Measurements from ENCODE around the gene PZP. TPM values are rescaled to one million over a fixed set of nuclear protein-coding genes. Genes with fewer than 3 reads are reported as not detected.

PZP gene
- total and polyA plus RNA-seq, 9 of the 15 experiments (the other 6 are each of a cell fraction or from before 2014, with no cell fraction given): 0.01 TPM; not detected in 8

DNA sequence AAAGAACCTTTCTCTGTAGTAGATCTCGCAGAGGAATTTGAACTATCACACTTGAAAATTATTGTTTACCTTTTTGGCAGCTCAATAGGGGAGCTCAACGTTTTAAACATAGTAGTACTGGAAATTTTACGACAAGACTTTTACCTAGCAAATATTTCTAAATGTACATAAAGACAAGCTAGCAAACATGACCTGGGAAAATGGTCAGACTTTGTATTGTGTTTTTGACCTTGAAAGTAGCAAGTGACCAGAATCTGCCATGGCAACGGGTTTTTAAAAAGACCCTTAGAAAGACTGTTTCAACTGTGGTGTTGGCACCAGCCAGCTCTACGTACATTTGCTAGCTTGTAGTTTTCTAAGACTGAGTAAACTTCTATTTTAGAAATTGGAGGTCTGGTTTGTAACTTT is 72.3 kb downstream of the PZP start (continued):
- TF ChIP-seq, protein P1, sequence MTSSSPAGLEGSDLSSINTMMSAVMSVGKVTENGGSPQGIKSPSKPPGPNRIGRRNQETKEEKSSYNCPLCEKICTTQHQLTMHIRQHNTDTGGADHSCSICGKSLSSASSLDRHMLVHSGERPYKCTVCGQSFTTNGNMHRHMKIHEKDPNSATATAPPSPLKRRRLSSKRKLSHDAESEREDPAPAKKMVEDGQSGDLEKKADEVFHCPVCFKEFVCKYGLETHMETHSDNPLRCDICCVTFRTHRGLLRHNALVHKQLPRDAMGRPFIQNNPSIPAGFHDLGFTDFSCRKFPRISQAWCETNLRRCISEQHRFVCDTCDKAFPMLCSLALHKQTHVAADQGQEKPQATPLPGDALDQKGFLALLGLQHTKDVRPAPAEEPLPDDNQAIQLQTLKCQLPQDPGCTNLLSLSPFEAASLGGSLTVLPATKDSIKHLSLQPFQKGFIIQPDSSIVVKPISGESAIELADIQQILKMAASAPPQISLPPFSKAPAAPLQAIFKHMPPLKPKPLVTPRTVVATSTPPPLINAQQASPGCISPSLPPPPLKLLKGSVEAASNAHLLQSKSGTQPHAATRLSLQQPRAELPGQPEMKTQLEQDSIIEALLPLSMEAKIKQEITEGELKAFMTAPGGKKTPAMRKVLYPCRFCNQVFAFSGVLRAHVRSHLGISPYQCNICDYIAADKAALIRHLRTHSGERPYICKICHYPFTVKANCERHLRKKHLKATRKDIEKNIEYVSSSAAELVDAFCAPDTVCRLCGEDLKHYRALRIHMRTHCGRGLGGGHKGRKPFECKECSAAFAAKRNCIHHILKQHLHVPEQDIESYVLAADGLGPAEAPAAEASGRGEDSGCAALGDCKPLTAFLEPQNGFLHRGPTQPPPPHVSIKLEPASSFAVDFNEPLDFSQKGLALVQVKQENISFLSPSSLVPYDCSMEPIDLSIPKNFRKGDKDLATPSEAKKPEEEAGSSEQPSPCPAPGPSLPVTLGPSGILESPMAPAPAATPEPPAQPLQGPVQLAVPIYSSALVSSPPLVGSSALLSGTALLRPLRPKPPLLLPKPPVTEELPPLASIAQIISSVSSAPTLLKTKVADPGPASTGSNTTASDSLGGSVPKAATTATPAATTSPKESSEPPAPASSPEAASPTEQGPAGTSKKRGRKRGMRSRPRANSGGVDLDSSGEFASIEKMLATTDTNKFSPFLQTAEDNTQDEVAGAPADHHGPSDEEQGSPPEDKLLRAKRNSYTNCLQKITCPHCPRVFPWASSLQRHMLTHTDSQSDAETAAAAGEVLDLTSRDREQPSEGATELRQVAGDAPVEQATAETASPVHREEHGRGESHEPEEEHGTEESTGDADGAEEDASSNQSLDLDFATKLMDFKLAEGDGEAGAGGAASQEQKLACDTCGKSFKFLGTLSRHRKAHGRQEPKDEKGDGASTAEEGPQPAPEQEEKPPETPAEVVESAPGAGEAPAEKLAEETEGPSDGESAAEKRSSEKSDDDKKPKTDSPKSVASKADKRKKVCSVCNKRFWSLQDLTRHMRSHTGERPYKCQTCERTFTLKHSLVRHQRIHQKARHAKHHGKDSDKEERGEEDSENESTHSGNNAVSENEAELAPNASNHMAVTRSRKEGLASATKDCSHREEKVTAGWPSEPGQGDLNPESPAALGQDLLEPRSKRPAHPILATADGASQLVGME (CRISPR knock-in tag; IDR thresholded peaks at IDR 0.05): no peak
- TF ChIP-seq FOXK2 (conservative IDR thresholded peaks at IDR 0.05 in 1 of 2, IDR thresholded peaks at IDR 0.05 in 1 of 2; ENCODE audit: low read depth in 2 of 2) (no peak), ATF1 (CRISPR knock-in tag; IDR thresholded peaks at IDR 0.05) (no peak), ATF1 (tag; IDR thresholded peaks at IDR 0.05) (no peak)

DNA sequence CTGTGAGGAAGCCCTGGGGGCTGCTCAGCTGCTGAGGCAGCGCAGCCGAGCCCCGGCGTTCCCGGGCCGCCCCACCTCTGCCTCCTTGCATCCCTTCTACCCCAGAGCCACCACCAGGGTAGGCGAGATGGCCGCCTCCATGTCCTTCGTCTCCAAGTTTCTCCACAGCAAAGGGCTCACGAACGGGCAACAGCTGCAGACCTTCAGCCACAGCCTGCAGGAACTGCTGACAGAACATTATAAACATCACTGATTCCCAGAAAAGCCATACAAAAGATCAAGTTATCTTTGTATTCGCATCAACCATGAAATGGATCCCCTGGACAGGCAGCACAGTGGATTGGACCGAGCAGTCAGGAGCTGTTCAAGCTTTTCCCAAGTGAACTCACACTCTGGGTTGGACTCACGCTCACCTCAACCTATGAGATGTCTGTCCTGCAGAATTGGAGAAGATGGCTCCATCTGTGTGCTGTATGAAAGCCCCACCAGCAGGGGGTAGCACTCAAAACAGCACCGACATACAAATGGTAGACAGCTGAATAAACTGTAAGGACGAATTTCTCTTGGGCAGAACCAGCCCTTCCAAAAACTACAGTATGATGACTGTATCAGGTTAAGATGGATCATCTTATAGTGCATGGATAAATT is 73.1 kb downstream of the PZP start:
- Histone ChIP-seq H4K20me1 (replicated peaks; ENCODE audit: control insufficient read depth, insufficient read depth, low read length) (no peaks in the 10 kb centered on the region), H2AFZ (ENCODE audit: low read depth, low read length) (no peak overlapping the region), H3K36me3 (ENCODE audit: control insufficient read depth, insufficient read depth, low read length) (no peaks in the 10 kb centered on the region), H3K9me3 (replicated peaks; ENCODE audit: control insufficient read depth, insufficient read depth, low read depth, low read length) (no peaks in the 10 kb centered on the region), H3K27me3 (ENCODE audit: control insufficient read depth in 2 of 2, insufficient read depth in 2 of 2, low read length in 2 of 2) (no peaks in the 10 kb centered on the region), H3K4me1 (replicated peaks in 1 of 2; ENCODE audit: control insufficient read depth in 2 of 2, insufficient read depth in 2 of 2, low read length in 2 of 2) (peaks cover 0 to 3% of the 10 kb centered on the region in 2 experiments; a peak in 1 of 5 replicates), H3K9me1 (ENCODE audit: control insufficient read depth, insufficient read depth, low read length) (no peaks in the 10 kb centered on the region), H3K9ac (ENCODE audit: insufficient read depth in 1 of 2, low read depth in 2 of 2, low read length in 2 of 2) (no peak overlapping the region), H3K4me2 (ENCODE audit: insufficient read depth, low read length) (no peak overlapping the region; the same call in 1 of the 2 replicates), H3K79me2 (ENCODE audit: control insufficient read depth, insufficient read depth, low read length) (no peaks in the 10 kb centered on the region), H3K4me3 (no peak overlapping the region), H3K27ac (ENCODE audit: extremely low read depth, low read depth, low read length) (no peak overlapping the region)
- in situ Hi-C loops (cut with MboI): no loop called here
- 3% methylated on average over 16 of the region's 16 CpGs for WGBS (ENCODE audit: insufficient coverage, low coverage, missing lambda C conversion rate)
- intact Hi-C loops (cut with micrococcal nuclease): no loop called here
- CTCF ChIA-PET (ENCODE audit: low intra/inter-chr PET ratio): no interaction called here
- POLR2A ChIA-PET: interaction anchor here (0.6 kb wide), 1 partner anchor 16 kb away, joined by 3 read pairs; no protein-coding TSS in a partner anchor
- FAIRE-seq: peak; percentile 63
- no TSS peak for BruUV-seq (replicated peaks)
- ATAC-seq: peak; percentile 78
- peak; percentile 9 to 38 (median 14) for DNase-seq (ENCODE audit: extremely low read depth in 1 of 4, low spot score in 3 of 4)
- TF ChIP-seq YY1 (IDR thresholded peaks at IDR 0.05; ENCODE audit: borderline replicate concordance in 1 of 3, control insufficient read depth in 1 of 3, extremely low read depth in 1 of 3, insufficient read depth in 3 of 3, insufficient read length in 1 of 3, insufficient replicate concordance in 2 of 3, low read depth in 1 of 3, low read length in 2 of 3) (peak in 1 of 3 experiments; percentile 10), ZNF316 (IDR thresholded peaks at IDR 0.05) (peak; percentile 14; the same call in 1 of the 2 replicates), ZNF347 (CRISPR knock-in tag; IDR thresholded peaks at IDR 0.05; ENCODE audit: low read depth) (no peak), ZNF561 (CRISPR knock-in tag; conservative IDR thresholded peaks at IDR 0.05) (no peak), ZNF175 (CRISPR knock-in tag; IDR thresholded peaks at IDR 0.05; ENCODE audit: low read depth) (no peak), RAD21 (CRISPR knock-in tag; conservative IDR thresholded peaks at IDR 0.05 in 1 of 2, IDR thresholded peaks at IDR 0.05 in 1 of 2) (peak in 1 of 2 experiments; percentile 35; a peak in 2 of 4 replicates)
- TF ChIP-seq, protein P2, sequence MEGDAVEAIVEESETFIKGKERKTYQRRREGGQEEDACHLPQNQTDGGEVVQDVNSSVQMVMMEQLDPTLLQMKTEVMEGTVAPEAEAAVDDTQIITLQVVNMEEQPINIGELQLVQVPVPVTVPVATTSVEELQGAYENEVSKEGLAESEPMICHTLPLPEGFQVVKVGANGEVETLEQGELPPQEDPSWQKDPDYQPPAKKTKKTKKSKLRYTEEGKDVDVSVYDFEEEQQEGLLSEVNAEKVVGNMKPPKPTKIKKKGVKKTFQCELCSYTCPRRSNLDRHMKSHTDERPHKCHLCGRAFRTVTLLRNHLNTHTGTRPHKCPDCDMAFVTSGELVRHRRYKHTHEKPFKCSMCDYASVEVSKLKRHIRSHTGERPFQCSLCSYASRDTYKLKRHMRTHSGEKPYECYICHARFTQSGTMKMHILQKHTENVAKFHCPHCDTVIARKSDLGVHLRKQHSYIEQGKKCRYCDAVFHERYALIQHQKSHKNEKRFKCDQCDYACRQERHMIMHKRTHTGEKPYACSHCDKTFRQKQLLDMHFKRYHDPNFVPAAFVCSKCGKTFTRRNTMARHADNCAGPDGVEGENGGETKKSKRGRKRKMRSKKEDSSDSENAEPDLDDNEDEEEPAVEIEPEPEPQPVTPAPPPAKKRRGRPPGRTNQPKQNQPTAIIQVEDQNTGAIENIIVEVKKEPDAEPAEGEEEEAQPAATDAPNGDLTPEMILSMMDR (IDR thresholded peaks at IDR 0.05 in 2 of 3, conservative IDR thresholded peaks at IDR 0.05 in 1 of 3; ENCODE audit: insufficient read depth in 2 of 3, low read depth in 1 of 3, low read length in 3 of 3): peak; percentile 42 to 56 (median 47)
